AG09319 (cell line): ENCODE measurements around the gene SLIT3.

Experiments used
- DNase-seq: peaks from one replicate; pipeline ENCODE4 v3.0.0-alpha.2; 2010; ENCODE audit warnings: low read depth; ENCODE audit errors: extremely low read depth
- CTCF ChIP-seq: IDR thresholded peaks from 2 replicates; pipeline ENCODE4 v1.5.1; 2011; ENCODE audit warnings: low read depth, mild to moderate bottlenecking, inconsistent platforms, low read length, moderate library complexity

The SLIT3 gene

GRCh38 chr5:169178754-169179153, 122.2 kb downstream of the SLIT3 start:
- DNase-seq, result no peak
- no peak for TF ChIP-seq CTCF

- no peak for DNase-seq
- no peak for TF ChIP-seq CTCF
Observed at GRCh38 chr5:169178274-169178673, 122.7 kb downstream of the SLIT3 start.

- TF ChIP-seq CTCF, result no peak
- DNase-seq, result no peak
Observed at GRCh38 chr5:169176709-169177694, 123.9 kb downstream of the SLIT3 start.

- no peak for DNase-seq
- no peak for TF ChIP-seq CTCF
Observed at GRCh38 chr5:169175733-169176132, 125.2 kb downstream of the SLIT3 start.

- no peak for DNase-seq
Observed at GRCh38 chr5:169174923-169175322, 126.0 kb downstream of the SLIT3 start.

GRCh38 chr5:169173372-169173771, 127.6 kb downstream of the SLIT3 start:
- no peak for DNase-seq
- no peak for TF ChIP-seq CTCF

More at GRCh38 chr5:169174923-169175322, 126.0 kb downstream of the SLIT3 start:
- no peak for TF ChIP-seq CTCF

- TF ChIP-seq CTCF, result no peak
Observed at GRCh38 chr5:169171515-169171914, 129.4 kb downstream of the SLIT3 start.

More at GRCh38 chr5:169171515-169171914, 129.4 kb downstream of the SLIT3 start:
- no peak for DNase-seq
